ENCODE measurements around the gene ZSWIM3.
A peak's percentile ranks its signal among the peaks of the same experiment; 100 is the strongest.

Gene ZSWIM3

GRCh38 chr20:45833030-45833882 lies 24.2 kb upstream of the ZSWIM3 start, which contains the start of gene SNX21:
SNX21 (plus strand) TSS chr20:45833799; CDS start chr20:45833920, 121 bp downstream.
- peak; percentile 90 for DNase-seq

GRCh38 chr20:45833883-45834796 lies 23.3 kb upstream of the ZSWIM3 start:
- peak; percentile 83 for DNase-seq

GRCh38 chr20:45834797-45835161 lies 22.6 kb upstream of the ZSWIM3 start:
- DNase-seq = no peak

GRCh38 chr20:45835329-45835765 lies 22.1 kb upstream of the ZSWIM3 start:
- DNase-seq = no peak

- no peak for DNase-seq
Observed at GRCh38 chr20:45835825-45836224, 21.6 kb upstream of the ZSWIM3 start.

GRCh38 chr20:45836841-45837240 lies 20.6 kb upstream of the ZSWIM3 start:
- no peak for DNase-seq

- DNase-seq = no peak
Observed at GRCh38 chr20:45840700-45841198, 16.7 kb upstream of the ZSWIM3 start.

GRCh38 chr20:45841407-45842129 lies 15.8 kb upstream of the ZSWIM3 start:
- no peak for DNase-seq

- DNase-seq = no peak
Observed at GRCh38 chr20:45842169-45842812, 15.1 kb upstream of the ZSWIM3 start.

- no peak for DNase-seq
Observed at GRCh38 chr20:45843506-45843905, 13.9 kb upstream of the ZSWIM3 start.

GRCh38 chr20:45845452-45845851 lies 12.0 kb upstream of the ZSWIM3 start:
- no peak for DNase-seq

- DNase-seq = no peak
Observed at GRCh38 chr20:45848421-45848820, 9.0 kb upstream of the ZSWIM3 start.

- no peak for DNase-seq
Observed at GRCh38 chr20:45848969-45849582, 8.3 kb upstream of the ZSWIM3 start.

GRCh38 chr20:45850238-45850637 lies 7.2 kb upstream of the ZSWIM3 start:
- no peak for DNase-seq

GRCh38 chr20:45850926-45851325 lies 6.5 kb upstream of the ZSWIM3 start:
- no peak for DNase-seq

- DNase-seq = no peak
Observed at GRCh38 chr20:45851501-45851900, 5.9 kb upstream of the ZSWIM3 start.

- DNase-seq = no peak
Observed at GRCh38 chr20:45852326-45852725, 5.1 kb upstream of the ZSWIM3 start.

GRCh38 chr20:45853484-45853883 lies 3.9 kb upstream of the ZSWIM3 start:
- no peak for DNase-seq

- peak; percentile 81 for DNase-seq
Observed at GRCh38 chr20:45857882-45858216, 435 bp downstream of the ZSWIM3 start.

- DNase-seq = no peak
Observed at GRCh38 chr20:45859916-45860315, 2.5 kb downstream of the ZSWIM3 start.

- peak; percentile 50 for DNase-seq
Observed at GRCh38 chr20:45860560-45861220, 3.3 kb downstream of the ZSWIM3 start.
